H9 (cell line): ENCODE measurements around the gene MRPS16. TPM values are rescaled to one million over a fixed set of nuclear protein-coding genes. Genes with fewer than 3 reads are reported as not detected.

ENCODE experiments used
- DNase-seq: peaks from one replicate; pipeline ENCODE4 v3.0.0-alpha.2; 2017
- H2AFZ ChIP-seq: one replicate; pipeline ENCODE4 v1.6.1; 2013; ENCODE audit warnings: mild to moderate bottlenecking, low read length, control low read depth, moderate library complexity
- H2AK5ac ChIP-seq: 2 replicates; pipeline ENCODE4 v1.6.1; 2013; ENCODE audit warnings: low read length, control low read depth, mixed read lengths; ENCODE audit not compliant: insufficient read length
- H2BK120ac ChIP-seq: one replicate; pipeline ENCODE4 v1.6.1; 2013; ENCODE audit warnings: low read depth, mild to moderate bottlenecking, low read length, control low read depth, inconsistent platforms; ENCODE audit not compliant: poor library complexity, severe bottlenecking
- H2BK12ac ChIP-seq: 2 replicates; pipeline ENCODE4 v1.6.1; 2013; ENCODE audit warnings: low read length, control low read depth, mixed read lengths, low read depth; ENCODE audit not compliant: insufficient read length
- H2BK15ac ChIP-seq: 2 replicates; pipeline ENCODE4 v1.6.1; 2013; ENCODE audit warnings: low read depth, low read length, control low read depth
- H2BK20ac ChIP-seq: one replicate; pipeline ENCODE4 v1.6.1; 2013; ENCODE audit warnings: low read depth, mild to moderate bottlenecking, low read length, control low read depth, inconsistent platforms; ENCODE audit not compliant: poor library complexity, severe bottlenecking
- H2BK5ac ChIP-seq: 2 replicates; pipeline ENCODE4 v1.6.1; 2013; ENCODE audit warnings: low read length, control low read depth, mixed read lengths; ENCODE audit not compliant: insufficient read length
- H3K14ac ChIP-seq: 2 replicates; pipeline ENCODE4 v1.6.1; 2013; ENCODE audit warnings: low read length, control low read depth; ENCODE audit not compliant: insufficient read depth
- H3K18ac ChIP-seq: 2 replicates; pipeline ENCODE4 v1.6.1; 2013; ENCODE audit warnings: low read depth, mild to moderate bottlenecking, mixed read lengths, low read length, control low read depth; ENCODE audit not compliant: insufficient read length
- H3K23ac ChIP-seq: 2 replicates; pipeline ENCODE4 v1.6.1; 2013; ENCODE audit warnings: low read length, control low read depth, mixed read lengths, low read depth; ENCODE audit not compliant: insufficient read length
- H3K23me2 ChIP-seq: 2 replicates; pipeline ENCODE4 v1.6.1; 2013; ENCODE audit warnings: low read depth, mild to moderate bottlenecking, mixed read lengths, low read length, control low read depth; ENCODE audit not compliant: insufficient read length, poor library complexity, severe bottlenecking
- H3K27ac ChIP-seq: 2 replicates; pipeline ENCODE4 v1.5.1; 2013; ENCODE audit warnings: low read length, control low read depth, mixed read lengths, low read depth; ENCODE audit not compliant: insufficient read length
- H3K27me3 ChIP-seq: 2 replicates; pipeline ENCODE4 v1.6.1; 2013; ENCODE audit warnings: low read length, control low read depth, inconsistent platforms; ENCODE audit not compliant: insufficient read depth
- H3K4ac ChIP-seq: 2 replicates; pipeline ENCODE4 v1.6.1; 2013; ENCODE audit warnings: low read depth, mild to moderate bottlenecking, control low read depth, inconsistent platforms, low read length, moderate library complexity
- H3K4me1 ChIP-seq: 2 replicates; pipeline ENCODE4 v1.6.1; 2013; ENCODE audit warnings: low read length, control low read depth, inconsistent platforms; ENCODE audit not compliant: insufficient read depth
- H3K4me2 ChIP-seq: 2 replicates; pipeline ENCODE4 v1.6.1; 2013; ENCODE audit warnings: low read length, control low read depth, mixed read lengths; ENCODE audit not compliant: insufficient read length, insufficient read depth
- H3K56ac ChIP-seq: 2 replicates; pipeline ENCODE4 v1.6.1; 2013; ENCODE audit warnings: low read depth, mild to moderate bottlenecking, mixed read lengths, low read length, control low read depth; ENCODE audit not compliant: insufficient read length
- H3K79me1 ChIP-seq: 2 replicates; pipeline ENCODE4 v1.6.1; 2013; ENCODE audit warnings: low read depth, mild to moderate bottlenecking, moderate library complexity, low read length, control low read depth, inconsistent platforms; ENCODE audit not compliant: insufficient read depth, poor library complexity, severe bottlenecking
- H3K79me2 ChIP-seq: 2 replicates; pipeline ENCODE4 v1.6.1; 2013; ENCODE audit warnings: low read length, control low read depth, inconsistent platforms; ENCODE audit not compliant: insufficient read depth
- H3K9ac ChIP-seq: 2 replicates; pipeline ENCODE4 v1.6.1; 2013; ENCODE audit warnings: low read length, control low read depth, mixed read lengths; ENCODE audit not compliant: insufficient read length; ENCODE audit errors: extremely low read depth
- H3K9me3 ChIP-seq: one replicate; pipeline ENCODE4 v1.6.1; 2013; ENCODE audit warnings: low read depth, low read length, inconsistent platforms; ENCODE audit not compliant: control insufficient read depth
- H3T11ph ChIP-seq: one replicate; pipeline ENCODE4 v1.6.1; 2013; ENCODE audit warnings: mild to moderate bottlenecking, low read length, control low read depth, inconsistent platforms
- H4K20me1 ChIP-seq: one replicate; pipeline ENCODE4 v1.6.1; 2013; ENCODE audit not compliant: control insufficient read depth, insufficient read length, insufficient read depth
- H4K5ac ChIP-seq: 2 replicates; pipeline ENCODE4 v1.6.1; 2013; ENCODE audit warnings: low read depth, mild to moderate bottlenecking, mixed read lengths, low read length, control low read depth; ENCODE audit not compliant: insufficient read length
- H4K8ac ChIP-seq: replicated peaks from 2 replicates; pipeline ENCODE4 v1.6.1; 2013; ENCODE audit warnings: low read length, control low read depth, mixed read lengths, low read depth; ENCODE audit not compliant: insufficient read length
- H4K91ac ChIP-seq: 2 replicates; pipeline ENCODE4 v1.6.1; 2013; ENCODE audit warnings: low read depth, mild to moderate bottlenecking, moderate library complexity, mixed read lengths, low read length, control low read depth; ENCODE audit not compliant: insufficient read length
- H3K27ac Mint-ChIP-seq, 3 experiments: 2 replicates in 2 of 3; 3 replicates in 1 of 3; pipeline ENCODE4 v1.8.0; 2020 to 2021; ENCODE audit warnings: mixed read lengths in 3 of 3, mild to moderate bottlenecking in 1 of 3, moderate library complexity in 1 of 3
- H3K27me3 Mint-ChIP-seq: 2 replicates; pipeline ENCODE4 v1.8.0; 2021; ENCODE audit warnings: low read depth, mild to moderate bottlenecking, moderate library complexity, mixed read lengths
- H3K36me3 Mint-ChIP-seq, 3 experiments: 2 replicates in 2 of 3; 3 replicates in 1 of 3; pipeline ENCODE4 v1.8.0; 2020 to 2021; ENCODE audit warnings: low read depth in 3 of 3, mixed read lengths in 3 of 3; ENCODE audit not compliant: insufficient read depth in 1 of 3
- H3K4me1 Mint-ChIP-seq, 2 experiments: 2 replicates each; pipeline ENCODE4 v1.8.0; 2020; ENCODE audit warnings: mixed read lengths in 2 of 2
- H3K4me3 Mint-ChIP-seq, 2 experiments: 2 replicates in 1 of 2; 3 replicates in 1 of 2; pipeline ENCODE4 v1.8.0; 2020 to 2021; ENCODE audit warnings: mild to moderate bottlenecking in 2 of 2, mixed read lengths in 2 of 2, moderate library complexity in 1 of 2
- H3K9me3 Mint-ChIP-seq, 2 experiments: 2 replicates in 1 of 2; 3 replicates in 1 of 2; pipeline ENCODE4 v1.8.0; 2020; ENCODE audit warnings: mild to moderate bottlenecking in 2 of 2, mixed read lengths in 2 of 2, moderate library complexity in 1 of 2
- CTCF ChIP-seq: fragments of 200-600 bp; sonication (generic); conservative IDR thresholded peaks from 3 replicates; pipeline ENCODE4 v1.8.0; 2021; ENCODE audit warnings: antibody characterized with exemption, mild to moderate bottlenecking
- total RNA-seq: library from RNA; stranded (reverse); gene quantifications from 2 replicates; pipeline ENCODE4 v1.2.1, GENCODE V29; 2021

Gene MRPS16
- total RNA-seq, 1 experiment from 2014 or later = 122 TPM

GRCh38 chr10:73226663-73227062 is 25.8 kb downstream of the MRPS16 start:
- Histone ChIP-seq H4K8ac (no peak overlapping the region), H3K9me3 (no peaks in the 10 kb centered on the region), H2AFZ (no peak overlapping the region), H3K4me2 (no peak overlapping the region), H4K20me1 (no peaks in the 10 kb centered on the region), H3K4me1 (no peaks in the 10 kb centered on the region), H2BK20ac (no peak overlapping the region), H3K79me1 (no peaks in the 10 kb centered on the region), H3K27ac (no peak overlapping the region), H3K56ac (no peak overlapping the region), H4K5ac (no peak overlapping the region), H3K9ac (no peak overlapping the region), H2AK5ac (no peak overlapping the region), H3T11ph (no peak overlapping the region), H2BK5ac (no peak overlapping the region), H2BK15ac (no peak overlapping the region), H3K79me2 (no peaks in the 10 kb centered on the region; the same call in 1 of the 2 replicates), H3K23ac (no peak overlapping the region), H3K27me3 (no peaks in the 10 kb centered on the region), H3K18ac (no peak overlapping the region), H3K4ac (no peak overlapping the region), H3K14ac (no peak overlapping the region), H3K23me2 (no peaks in the 10 kb centered on the region), H2BK12ac (no peak overlapping the region), H4K91ac (no peak overlapping the region), H2BK120ac (no peak overlapping the region)
- no peak overlapping the region for H3K4me3 Mint-ChIP-seq
- H3K9me3 Mint-ChIP-seq = no peaks in the 10 kb centered on the region
- no peak for DNase-seq
- H3K27me3 Mint-ChIP-seq = no peaks in the 10 kb centered on the region
- no peaks in the 10 kb centered on the region for H3K4me1 Mint-ChIP-seq
- H3K27ac Mint-ChIP-seq = no peak overlapping the region
- H3K36me3 Mint-ChIP-seq = no peaks in the 10 kb centered on the region; a peak in 1 of 7 replicates
- no peak for TF ChIP-seq CTCF
